Right hindlimb (tissue), 1 donor: ENCODE data around the gene SEC14L2.

Source experiments
- DNase-seq: peaks from one replicate; pipeline ENCODE4 v3.0.0-alpha.2; 2018

Gene SEC14L2

DNA sequence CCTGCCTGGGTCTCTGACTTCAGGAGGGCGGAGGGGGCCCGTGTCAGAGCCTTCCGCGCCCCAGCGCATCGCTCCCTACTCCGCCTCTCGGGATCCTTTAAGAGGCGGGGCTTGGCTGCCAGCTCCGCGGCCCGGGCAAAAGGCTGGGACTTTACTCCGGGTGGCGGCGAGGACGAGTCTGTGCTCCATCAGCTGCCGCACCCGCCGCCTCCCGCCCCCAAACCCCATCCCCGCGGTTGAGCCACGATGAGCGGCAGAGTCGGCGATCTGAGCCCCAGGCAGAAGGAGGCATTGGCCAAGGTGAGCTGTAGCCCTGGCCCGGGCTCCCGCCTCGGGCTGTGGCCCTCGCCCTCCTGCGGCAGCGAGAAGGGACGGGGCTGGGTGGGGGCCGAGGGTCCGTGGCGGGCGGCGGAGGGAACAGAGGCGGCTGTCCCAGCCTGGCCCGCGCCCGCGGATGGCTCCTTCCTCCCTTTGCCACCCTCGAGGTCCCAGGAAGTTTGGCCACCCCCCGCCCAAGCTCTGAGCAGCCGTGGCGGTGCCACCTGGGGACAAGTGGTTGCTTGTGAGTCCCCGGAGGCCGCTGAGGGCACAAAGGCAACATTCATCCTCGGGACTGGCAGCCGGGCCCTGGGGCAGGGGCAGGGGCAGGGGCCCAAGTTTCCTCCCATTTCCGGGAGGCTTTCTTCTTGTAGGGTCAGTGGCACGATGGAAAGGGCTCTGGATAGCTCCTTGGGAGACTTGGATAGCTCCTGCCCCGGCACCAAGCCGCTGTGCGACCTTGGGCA, at the start of gene SEC14L2:
Gene SEC14L2 (plus strand): TSS at position 148 of the 785 bp plus-strand sequence. CDS start 99 bp downstream, at position 247.
- DNase-seq = peak; percentile 76

DNA sequence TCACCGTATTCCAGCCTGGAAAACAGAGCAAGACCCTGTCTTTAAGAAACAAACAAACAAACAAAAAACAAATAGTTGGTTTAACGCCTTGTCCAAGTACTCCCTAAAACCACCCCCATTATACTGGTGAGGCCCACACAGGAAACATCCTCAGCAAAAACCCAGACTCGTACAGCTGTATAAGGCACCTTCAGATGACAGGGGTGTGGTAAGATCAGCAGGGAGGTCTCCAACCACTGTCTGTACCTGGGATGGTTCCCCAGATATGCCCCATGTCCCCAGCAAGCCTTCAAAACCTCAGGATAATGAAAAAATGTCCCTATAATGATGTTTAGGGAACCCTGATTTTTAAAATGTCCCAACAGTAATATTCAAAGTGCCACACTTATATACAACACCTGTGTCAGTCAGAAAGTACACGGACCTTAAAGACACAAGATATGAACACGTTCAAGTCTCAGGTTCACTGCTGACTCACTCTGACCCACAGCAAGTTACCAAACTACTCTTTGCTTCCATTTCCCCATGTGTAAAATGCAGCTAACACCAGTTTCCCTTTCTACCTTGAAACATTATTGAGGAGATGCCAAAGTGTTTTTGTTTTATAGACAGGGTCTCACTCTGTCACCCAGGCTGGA, 49.4 kb upstream of the SEC14L2 start:
- DNase-seq = no peak

DNA sequence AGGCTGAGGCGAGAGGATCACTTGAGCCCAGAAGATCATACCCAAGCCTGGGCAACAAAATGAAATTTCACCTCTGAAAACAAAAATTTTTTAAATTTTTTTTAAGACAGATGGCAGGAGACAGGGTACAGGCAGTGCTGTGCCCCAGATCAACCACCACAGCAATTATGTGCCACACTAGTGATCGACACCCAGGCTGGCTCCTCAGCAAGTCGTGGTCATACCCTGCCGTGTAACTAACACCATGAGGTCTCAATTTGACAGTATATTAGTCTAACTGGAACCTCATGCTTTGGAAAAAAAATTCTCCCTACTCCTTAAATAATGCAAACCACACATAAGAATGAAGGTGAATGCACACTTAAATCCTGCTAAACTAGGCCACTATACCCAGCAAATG, 48.4 kb upstream of the SEC14L2 start:
- no peak for DNase-seq

DNA sequence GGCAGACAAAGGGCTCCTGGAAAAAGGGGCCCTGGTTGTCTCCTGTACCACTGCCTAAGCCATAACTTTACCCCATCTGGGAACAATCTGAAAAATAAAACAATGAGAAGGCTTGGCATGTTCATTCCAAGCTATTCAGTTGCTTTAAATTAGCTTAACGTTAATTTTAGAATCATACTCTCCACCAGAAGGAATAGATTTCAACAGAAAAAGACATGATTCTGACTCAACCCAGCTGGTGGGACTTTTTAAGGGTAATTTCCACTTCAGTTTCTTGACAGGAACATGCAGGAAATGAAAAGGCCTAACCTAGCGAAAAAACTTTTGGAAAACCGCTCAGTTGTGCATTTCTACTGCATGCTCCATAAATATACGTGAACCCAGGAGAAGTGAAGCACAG, 48.0 kb upstream of the SEC14L2 start:
- DNase-seq = no peak

DNA sequence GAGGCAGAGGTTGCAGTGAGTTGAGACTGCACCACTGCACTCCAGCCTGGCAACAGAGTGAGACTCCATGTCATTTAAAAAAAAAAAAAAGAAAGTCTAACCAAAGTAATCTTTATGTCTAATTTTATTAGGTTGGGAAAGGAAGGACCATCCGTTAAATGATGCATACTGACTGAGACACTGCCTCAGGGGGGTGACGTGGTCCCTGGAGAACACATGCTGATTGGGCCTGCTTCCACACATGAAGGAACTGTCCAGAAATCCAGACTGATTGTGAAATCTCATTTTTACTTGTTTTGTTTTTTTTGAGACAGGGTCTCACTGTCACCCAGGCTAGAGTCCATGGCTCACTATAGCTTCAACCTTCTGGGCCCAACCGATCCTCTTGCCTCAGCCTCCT, 45.6 kb upstream of the SEC14L2 start:
- DNase-seq = no peak

DNA sequence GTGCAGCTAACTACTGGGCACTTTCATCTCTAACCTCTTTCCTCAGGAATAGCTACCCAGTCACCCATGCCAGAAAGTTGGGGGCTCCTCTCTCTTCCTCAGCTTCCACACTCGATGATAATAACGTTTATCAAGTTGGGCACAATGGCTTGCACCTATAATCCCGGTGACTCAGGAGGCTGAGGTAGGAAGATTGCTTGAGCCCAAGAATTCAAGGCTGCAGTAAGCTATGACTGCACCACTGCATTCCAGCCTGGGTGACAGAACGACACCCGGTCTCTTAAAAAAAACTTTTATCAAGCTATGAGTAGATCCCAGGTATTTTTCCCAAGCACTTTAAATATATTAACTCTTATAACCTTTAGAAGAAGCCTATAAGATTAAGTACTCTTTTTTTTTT, 42.2 kb upstream of the SEC14L2 start:
- no peak for DNase-seq

DNA sequence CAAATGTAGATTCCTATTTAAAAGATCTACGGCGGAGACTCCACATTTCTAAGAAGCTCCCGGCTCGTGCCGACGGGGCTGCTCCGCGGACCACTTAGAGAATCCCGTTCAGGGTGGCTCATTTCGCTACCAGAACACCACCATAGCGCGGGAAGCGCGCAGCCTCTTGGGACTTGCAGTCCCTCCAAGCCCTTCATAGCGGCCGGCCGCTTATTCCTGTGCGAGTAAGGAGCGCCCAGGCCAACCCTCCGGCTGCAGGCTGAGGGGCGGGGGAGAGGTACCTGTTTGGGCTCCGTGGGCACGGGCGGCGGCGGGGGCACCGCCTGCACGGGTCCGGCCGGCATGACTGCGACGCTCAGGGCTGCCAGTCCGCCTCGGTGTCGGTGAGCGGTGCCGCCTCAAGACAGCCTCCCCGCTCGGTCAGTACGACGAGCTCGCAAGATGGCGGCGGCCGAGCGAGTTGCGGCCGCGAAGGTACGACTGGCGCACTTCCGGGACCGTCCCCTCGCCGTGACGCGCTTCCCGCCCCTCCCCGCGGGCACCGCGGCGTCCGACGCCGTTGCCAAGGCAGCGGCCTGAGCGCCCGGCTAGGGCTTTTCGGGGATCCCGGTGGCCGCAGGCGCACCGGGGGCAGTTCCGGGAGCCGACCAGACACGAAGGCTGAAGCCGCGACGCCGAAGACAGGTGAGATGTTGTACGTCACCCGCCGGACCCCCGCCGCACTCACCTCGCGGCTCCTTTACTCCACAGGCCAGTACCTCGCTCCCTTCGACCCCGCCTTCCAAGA, 40.2 kb upstream of the SEC14L2 start, which contains the start of the genes CCDC157 and SF3A1:
Gene CCDC157 (plus strand): TSS at position 559 of the 787 bp plus-strand sequence. CDS start 8,994 bp downstream, outside the sequence.
Gene SF3A1 (minus strand): TSS at position 446 of the 787 bp plus-strand sequence. CDS start 102 bp downstream, at position 344.
- DNase-seq = peak; percentile 92

DNA sequence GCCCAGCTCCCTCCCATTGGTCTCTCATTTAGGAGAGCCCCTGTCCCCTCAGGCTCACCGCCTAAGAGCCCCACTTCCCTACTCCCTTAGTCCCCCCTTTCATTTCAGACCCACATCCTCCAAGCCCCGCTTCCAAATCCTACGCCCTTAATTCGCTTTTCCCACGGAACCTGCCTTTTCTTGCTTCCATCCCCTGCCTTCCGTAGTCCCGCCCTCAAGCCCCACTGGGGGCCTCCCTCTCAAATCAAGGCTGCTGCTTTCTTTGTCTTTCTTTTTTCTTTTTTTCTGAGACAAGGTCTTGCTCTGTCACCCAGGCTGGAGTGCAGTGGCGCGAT, 39.6 kb upstream of the SEC14L2 start:
- no peak for DNase-seq

DNA sequence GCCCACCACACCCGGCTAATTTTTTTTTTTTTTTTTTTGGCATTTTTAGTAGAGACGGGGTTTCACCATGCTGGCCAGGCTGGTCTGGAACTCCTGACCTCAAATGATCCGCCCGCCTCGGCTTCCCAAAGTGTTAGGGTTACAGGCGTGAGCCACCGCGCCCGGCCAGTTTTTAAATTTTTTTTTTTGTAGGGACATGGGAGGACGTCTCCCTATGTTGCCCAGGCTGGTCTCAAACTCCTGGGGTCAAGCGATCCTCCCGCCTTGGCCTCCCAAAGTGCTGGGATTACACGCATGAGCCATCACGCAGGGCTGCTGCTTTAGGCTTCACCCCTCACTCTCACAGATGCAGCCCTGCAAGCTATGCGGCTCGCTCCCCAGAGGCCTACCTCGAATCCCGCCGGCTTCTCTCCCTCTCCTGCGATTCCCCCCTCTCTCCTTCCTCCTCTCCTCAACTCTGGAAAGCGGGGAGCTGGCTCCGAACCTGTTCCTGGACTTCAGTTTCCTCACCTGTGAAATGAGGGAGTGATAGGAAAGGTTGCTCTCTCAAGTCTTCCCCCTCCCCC, 39.1 kb upstream of the SEC14L2 start:
- no peak for DNase-seq

DNA sequence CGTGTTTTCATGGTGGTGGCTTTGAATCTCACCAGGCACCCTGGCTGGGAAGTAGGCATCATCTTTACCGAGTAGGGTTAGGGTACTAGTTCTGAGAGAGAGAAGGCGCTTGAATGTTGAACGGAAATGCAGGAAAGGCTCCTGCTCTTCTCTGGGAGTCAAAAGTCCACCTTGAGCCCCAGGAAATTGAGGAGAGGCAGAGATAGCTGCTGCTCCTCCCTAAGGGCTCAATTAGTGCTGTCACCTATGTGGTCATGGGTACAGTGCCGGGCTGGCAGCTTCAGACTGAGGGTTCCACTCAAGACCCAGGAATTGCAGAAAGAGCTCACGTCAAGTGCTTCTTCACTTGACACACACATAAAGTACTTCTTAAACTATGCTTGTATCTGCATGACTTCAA, 38.3 kb upstream of the SEC14L2 start:
- DNase-seq = no peak

DNA sequence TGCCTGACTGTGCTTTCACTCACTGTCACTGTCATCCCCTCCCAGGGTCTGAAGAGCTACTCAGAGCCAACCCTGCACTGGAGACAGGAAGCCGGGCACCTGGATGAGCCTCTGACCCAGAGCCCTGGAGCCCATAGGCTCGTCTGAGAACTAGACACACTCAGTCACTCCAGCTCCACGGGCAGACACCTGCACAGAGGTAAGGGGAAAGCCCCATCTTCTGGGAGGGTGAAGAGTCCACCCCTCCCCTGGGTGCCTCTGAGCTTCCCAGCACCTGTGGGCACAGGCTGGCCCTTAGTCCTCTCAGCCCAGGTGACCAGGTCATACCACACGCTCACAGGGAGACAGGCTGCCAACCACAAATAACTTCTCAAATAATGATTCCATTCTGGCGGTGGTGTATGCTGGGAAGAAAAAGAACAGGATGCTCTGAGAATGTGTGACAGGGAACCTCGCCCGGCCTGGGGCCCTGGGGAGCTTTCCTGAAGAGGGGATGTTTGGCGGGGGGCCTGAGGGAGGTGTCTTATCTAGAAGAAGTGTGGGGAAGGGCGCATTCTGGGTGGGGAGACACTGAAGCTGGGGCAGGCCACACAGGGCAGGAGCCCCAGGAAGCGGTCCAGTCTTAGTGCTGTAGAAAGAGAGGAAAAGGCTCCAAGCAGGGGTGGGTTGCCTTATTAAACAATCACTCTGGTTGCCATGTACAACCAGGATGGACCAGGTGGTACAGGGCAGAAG, 34.7 kb upstream of the SEC14L2 start:
- DNase-seq = no peak

DNA sequence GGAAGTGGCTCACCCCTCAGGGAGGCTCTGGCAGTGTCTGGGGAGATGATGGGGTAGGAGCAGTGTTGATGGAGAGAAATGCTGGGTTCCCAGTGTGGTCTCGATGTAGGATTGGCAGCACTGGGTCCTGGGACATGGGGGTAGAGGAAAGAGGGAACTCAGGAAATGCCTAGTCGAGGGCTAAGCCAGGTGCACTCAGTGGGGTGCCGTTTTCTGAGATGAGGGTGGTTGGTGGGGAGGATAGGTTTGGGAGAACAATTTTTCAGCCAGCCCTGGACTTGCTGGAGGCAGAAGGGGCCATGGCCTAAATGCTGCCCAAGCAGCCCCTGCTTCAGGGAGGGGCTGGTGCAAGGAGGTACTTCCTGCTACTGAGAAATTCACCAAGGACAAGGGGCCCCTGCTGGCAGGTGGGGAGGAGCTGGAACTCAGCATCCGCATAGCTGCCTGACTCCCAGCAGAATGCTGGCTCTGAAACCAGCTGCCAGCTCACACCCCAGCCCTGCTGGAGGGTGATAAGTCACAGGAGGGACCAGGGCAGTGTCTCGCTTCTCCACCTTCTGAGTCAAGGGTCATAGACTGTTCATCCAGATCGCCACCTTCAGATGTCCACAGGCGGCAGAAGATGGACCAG, 34.1 kb upstream of the SEC14L2 start:
- no peak for DNase-seq

DNA sequence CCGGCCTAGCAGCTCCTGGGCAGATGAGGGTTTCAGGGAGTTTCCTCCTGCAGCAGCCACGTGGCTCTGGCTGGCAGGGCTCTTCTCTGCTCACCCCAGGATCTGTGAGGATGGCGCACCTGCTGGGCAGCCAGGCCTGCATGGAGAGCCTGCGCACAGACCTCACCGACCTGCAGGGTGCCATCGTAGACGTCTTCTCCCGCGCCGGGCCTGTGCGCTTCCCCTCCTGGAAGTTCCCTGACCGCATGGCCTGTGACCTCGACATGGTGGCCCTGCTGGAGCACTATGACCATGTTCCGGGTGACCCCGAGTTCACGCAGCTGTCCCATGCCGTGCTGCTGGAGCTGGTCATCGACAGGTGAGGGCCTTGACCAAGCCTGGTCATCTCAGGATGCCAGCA, 30.9 kb upstream of the SEC14L2 start:
- no peak for DNase-seq

DNA sequence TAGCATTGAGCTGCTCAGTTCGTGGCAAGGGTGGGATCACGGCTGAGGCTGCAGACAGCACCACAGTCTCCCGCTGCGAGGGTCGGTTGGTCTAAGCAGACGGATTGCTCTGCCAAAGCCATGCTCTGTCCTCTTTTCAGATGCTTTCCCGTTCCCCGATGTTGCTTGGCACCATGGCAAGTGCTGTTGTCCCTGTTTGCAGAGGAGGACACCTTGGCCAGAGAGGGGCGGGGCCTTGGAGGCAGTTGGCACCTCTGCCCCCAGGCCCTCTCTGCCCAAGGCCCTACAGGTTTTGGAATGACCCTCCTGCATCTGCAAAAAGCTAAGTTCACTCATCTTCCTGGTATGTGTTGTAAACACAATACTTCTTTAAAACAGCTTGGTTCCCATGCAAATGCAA, 28.4 kb upstream of the SEC14L2 start:
- no peak for DNase-seq

DNA sequence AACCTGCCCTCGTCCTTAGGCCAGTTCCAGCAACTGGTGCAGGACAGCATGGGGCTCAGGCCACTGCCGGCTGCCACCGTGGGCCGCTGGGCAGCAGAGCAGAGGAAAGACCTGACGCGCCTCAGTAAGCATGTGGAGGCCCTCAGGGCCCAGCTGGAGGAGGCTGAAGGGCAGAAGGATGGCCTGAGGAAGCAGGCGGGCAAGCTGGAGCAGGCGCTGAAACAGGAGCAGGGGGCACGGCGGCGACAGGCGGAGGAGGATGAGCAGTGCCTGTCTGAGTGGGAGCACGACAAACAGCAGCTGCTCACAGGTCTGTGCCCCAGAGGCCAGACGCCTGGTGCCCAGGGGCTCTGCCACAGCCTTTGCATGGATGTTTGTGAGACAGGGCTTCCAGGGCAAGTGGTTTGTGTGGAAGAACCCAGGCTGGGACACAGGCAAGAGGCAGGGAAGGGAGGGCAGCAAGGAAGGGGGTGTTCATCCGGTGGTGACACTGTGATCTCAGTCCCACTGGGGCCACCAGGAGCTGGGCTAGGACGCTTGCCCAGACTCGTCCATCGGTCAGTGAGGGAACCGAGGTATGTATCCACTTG, 26.1 kb upstream of the SEC14L2 start:
- no peak for DNase-seq

DNA sequence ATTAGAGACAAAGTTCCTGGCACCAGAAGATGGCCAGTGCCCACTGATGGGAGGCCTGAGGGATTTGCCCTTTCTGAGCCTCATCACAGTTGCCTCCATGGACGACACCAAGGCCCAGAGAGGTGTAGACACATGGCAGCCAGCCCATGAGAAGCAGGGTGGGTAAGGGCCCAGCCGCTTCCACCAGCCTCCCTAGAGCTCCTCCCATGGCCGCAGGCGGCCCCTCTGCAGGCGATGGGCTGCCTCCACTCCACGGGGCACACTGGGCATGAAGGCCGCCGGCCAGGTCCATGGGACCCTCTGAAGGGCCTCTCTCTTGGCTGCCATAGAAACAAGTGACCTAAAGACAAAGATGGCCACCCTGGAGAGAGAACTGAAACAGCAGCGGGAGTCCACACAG, 25.5 kb upstream of the SEC14L2 start:
- no peak for DNase-seq

DNA sequence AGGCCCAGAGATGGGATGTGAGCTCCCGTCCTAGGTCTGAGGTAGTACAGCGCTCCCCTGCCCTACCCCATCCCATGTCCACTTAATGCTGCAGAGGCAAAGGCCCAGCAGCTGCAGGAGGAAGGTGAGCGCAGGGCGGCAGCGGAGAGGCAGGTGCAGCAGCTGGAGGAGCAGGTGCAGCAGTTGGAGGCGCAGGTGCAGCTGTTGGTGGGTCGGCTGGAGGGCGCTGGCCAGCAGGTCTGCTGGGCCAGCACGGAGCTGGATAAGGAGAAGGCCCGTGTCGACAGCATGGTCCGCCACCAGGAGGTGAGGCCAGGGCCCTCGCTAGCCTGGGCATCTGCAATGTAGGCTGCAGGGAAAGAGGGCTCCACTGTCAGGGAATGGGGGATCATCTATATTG, 24.8 kb upstream of the SEC14L2 start:
- no peak for DNase-seq

DNA sequence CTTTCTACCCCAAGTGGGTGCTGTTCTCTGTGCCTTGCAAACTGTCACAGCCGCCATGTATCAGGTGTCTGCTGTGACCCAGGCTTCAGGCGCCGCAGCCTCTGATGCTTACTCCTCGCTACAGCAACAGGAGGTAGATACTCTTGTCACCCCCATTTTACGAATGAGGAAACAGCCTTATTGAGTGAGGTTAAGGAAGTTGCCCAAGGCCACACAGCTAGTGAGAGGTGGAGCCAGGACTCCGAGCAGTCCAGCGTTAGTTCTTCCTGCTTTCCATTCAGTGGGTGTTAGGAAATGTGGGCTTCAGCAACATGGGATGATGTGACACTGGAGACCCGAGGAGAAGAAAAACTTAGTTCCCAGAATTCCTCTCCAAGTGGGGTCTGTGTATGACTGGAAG, 23.9 kb upstream of the SEC14L2 start:
- no peak for DNase-seq

DNA sequence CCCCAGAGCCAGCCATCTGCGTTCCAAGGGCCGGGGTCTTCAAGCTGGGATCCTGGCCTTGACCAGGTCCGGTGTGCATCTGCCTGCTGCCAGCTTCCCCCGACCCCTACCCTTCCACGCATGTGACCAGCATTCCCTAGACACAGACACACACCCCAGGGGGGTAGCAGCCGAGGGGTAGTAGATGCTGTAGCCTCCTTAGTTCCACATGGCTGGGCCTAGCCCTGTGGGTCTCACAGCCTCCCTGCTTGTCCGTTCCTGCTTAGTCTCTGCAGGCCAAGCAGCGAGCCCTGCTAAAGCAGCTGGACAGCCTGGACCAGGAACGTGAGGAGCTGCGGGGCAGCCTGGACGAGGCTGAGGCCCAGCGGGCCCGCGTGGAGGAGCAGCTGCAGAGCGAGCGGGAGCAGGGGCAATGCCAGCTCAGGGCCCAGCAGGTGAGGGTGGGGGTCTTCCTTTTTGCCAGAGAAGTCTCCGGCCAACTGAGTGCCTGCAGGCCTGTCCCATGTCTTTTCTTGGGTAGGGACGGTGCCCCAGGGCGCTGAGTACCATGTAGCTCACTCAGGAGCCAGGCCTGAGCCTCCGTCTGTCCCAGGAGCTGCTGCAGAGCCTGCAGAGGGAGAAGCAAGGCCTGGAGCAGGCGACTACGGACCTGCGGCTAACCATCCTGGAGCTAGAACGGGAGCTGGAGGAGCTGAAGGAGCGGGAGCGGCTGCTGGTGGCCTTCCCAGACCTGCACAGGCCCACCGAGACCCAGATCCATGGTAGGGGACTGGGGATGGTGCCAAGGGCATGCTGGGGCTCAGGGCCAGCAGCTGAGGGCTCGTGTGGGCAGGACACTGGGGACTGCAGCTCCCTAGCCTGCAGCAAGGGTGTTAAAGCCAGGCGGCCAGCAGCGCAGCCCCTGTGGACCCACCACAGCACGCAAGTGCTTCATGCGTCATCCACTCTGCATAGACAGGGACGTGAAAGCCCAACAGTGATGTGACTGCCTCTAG, 23.2 kb upstream of the SEC14L2 start:
- no peak for DNase-seq

DNA sequence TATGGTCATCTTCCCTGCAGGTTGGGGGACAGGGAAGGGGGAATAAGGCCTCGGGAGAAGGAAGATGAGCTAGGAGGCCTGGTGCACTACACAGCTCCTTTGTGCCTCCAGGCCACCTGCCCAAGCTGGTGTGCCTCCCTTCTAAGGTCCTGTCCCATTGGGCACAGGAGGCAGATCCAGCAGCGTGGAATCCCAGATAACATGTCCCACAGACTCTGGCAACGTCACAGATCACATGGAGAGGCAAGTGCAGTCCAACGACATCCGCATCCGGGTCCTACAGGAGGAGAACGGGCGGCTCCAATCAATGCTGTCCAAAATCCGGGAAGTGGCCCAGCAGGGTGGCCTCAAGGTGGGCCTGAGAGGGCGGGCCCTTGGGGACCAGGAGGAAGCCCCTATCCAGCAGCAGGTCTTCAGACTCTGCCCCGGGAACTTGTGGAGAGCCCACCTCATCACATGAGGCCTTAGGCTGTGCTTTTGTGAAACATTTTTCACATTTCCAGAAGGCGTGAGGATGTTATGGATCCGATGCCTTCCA, 21.4 kb upstream of the SEC14L2 start:
- DNase-seq = no peak
